HCT116 (cell line): ENCODE measurements around the gene SCP2.

Experiments
- CBX3 ChIP-seq: IDR thresholded peaks from 2 replicates; pipeline ENCODE4 v1.6.1; 2012; ENCODE audit warnings: low read depth
- ELF1 ChIP-seq: IDR thresholded peaks from 2 replicates; pipeline ENCODE4 v1.6.1; 2012; ENCODE audit warnings: low read depth, borderline replicate concordance
- EZH2 ChIP-seq: fragments of 200-600 bp; sonication (generic); IDR thresholded peaks from 2 replicates; pipeline ENCODE4 v1.6.1; 2017; ENCODE audit warnings: antibody characterized with exemption, mixed run types
- EZH2phosphoT487 ChIP-seq: fragments of 200-600 bp; IDR thresholded peaks from 2 replicates; pipeline ENCODE4 v1.6.1; 2018; ENCODE audit warnings: antibody characterized with exemption, borderline replicate concordance
- JUND ChIP-seq: IDR thresholded peaks from 2 replicates; pipeline ENCODE4 v1.6.1; 2012
- POLR2A ChIP-seq: IDR thresholded peaks from 2 replicates; pipeline ENCODE4 v1.7.0; 2011; ENCODE audit warnings: borderline replicate concordance; ENCODE audit not compliant: insufficient read depth, insufficient read length; ENCODE audit errors: extremely low read depth
- POLR2AphosphoS5 ChIP-seq: IDR thresholded peaks from 2 replicates; pipeline ENCODE4 v1.6.1; 2011; ENCODE audit warnings: mild to moderate bottlenecking, low read depth, low read length, moderate library complexity
- RAD21 ChIP-seq: IDR thresholded peaks from 2 replicates; pipeline ENCODE4 v1.6.1; 2012; ENCODE audit warnings: low read depth, mild to moderate bottlenecking
- REST ChIP-seq: IDR thresholded peaks from 2 replicates; pipeline ENCODE4 v1.6.1; 2012; ENCODE audit warnings: low read depth
- SIN3A ChIP-seq: IDR thresholded peaks from 2 replicates; pipeline ENCODE4 v1.6.1; 2012; ENCODE audit warnings: low read depth
- YY1 ChIP-seq: IDR thresholded peaks from 2 replicates; pipeline ENCODE4 v1.6.1; 2011; ENCODE audit warnings: low read length, low read depth, moderate library complexity, mild to moderate bottlenecking; ENCODE audit not compliant: insufficient replicate concordance; ENCODE audit errors: extremely low read depth
- TF ChIP-seq, protein P1 (sequence below): IDR thresholded peaks from 2 replicates; pipeline ENCODE4 v1.6.1; 2012
- TF ChIP-seq, protein P2 (sequence below), 3 experiments: fragments of 200-600 bp in 1 of 3; sonication (generic) in 1 of 3; IDR thresholded peaks in 2 of 3; conservative IDR thresholded peaks in 1 of 3; 2 replicates each; pipeline ENCODE4 v1.5.1; 2012 to 2017; ENCODE audit warnings: low read depth in 2 of 3, low read length in 2 of 3, antibody characterized with exemption in 1 of 3, borderline replicate concordance in 1 of 3, control low read depth in 1 of 3, mild to moderate bottlenecking in 1 of 3, mixed read lengths in 1 of 3, mixed run types in 1 of 3, moderate library complexity in 1 of 3; ENCODE audit not compliant: insufficient read depth in 1 of 3

- TF ChIP-seq, protein P1, sequence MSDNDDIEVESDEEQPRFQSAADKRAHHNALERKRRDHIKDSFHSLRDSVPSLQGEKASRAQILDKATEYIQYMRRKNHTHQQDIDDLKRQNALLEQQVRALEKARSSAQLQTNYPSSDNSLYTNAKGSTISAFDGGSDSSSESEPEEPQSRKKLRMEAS = no peak
- TF ChIP-seq, protein P2, sequence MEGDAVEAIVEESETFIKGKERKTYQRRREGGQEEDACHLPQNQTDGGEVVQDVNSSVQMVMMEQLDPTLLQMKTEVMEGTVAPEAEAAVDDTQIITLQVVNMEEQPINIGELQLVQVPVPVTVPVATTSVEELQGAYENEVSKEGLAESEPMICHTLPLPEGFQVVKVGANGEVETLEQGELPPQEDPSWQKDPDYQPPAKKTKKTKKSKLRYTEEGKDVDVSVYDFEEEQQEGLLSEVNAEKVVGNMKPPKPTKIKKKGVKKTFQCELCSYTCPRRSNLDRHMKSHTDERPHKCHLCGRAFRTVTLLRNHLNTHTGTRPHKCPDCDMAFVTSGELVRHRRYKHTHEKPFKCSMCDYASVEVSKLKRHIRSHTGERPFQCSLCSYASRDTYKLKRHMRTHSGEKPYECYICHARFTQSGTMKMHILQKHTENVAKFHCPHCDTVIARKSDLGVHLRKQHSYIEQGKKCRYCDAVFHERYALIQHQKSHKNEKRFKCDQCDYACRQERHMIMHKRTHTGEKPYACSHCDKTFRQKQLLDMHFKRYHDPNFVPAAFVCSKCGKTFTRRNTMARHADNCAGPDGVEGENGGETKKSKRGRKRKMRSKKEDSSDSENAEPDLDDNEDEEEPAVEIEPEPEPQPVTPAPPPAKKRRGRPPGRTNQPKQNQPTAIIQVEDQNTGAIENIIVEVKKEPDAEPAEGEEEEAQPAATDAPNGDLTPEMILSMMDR (IDR thresholded peaks at IDR 0.05 in 2 of 3, conservative IDR thresholded peaks at IDR 0.05 in 1 of 3; ENCODE audit: borderline replicate concordance in 1 of 3, insufficient read depth in 1 of 3, low read depth in 2 of 3, low read length in 2 of 3) = no peak
- TF ChIP-seq REST (no peak), EZH2 (no peak), JUND (no peak), POLR2A (no peak), ELF1 (no peak), SIN3A (no peak), RAD21 (no peak), CBX3 (no peak), POLR2AphosphoS5 (no peak), EZH2phosphoT487 (no peak), YY1 (no peak)
These were observed 67.6 kb downstream of the SCP2 start for GRCh38 chr1:52994656-52995055.
